Cerebellar nuclear complex (tissue), 1 donor: ENCODE data around the gene COMP.

Experiments used
- DNase-seq, 2 experiments: peaks; one replicate each; lab custom pipeline; 2025; lab: John Stamatoyannopoulos, UW

COMP gene

GRCh38 chr19:18782559-18783225 is 8.4 kb downstream of the COMP start:
- no peak for DNase-seq

DNA sequence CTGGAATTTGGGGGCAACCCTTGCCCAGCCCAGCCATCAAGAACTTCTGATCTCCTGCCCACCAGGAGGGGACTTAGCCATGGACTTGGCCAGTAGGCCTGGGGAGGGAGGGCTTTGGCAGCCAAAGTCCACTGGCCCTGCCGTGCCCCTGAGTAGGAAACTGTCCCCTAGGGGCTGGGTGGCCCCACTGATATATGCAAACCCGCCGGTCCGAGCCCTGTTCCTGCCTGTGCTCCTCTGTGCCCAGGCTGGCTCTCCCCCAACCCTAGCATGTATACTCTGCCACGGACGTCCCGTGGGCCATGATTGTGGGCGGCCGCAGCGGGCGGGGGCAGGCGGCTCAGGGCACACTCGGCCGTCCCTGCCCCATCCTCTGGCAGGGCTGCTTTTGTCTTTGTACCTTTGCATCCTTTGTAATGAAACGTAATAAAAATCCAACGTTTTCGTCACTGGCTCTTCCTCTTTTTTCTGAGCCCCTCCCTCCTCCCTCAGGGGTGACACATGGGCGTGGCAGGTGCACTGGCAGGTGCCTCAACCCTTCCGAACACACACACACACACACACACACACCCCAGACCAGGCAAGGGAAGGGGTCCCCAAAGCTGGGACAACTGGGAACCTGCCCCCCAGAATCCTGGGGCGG is 9.1 kb downstream of the COMP start:
- no peak for DNase-seq

DNA sequence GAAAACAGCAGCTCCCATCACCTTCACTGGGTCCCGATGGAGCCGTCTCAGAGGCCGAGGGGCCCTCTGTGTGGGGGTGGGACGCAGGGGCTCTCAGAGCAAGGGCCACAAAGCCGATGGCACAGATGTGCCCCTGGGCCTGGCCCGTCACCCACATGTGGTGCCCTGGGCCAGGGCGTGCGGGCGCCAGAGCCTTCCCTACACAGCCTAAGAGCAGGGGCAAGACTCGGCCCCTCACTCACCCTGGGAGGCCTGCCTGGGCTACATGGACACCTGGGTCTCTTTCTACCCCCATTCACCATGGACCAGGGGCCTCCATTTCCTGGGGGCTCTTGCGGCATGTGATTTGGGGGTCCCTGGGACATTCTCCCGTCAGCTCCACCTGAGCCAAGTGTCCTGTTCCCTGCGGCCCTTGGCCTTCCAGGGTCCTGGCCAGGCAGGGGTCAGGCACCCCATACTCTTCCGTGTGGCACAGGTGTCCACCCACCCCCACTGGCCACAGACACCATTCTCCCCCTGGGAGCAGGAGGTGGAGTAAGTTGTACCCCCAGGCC is 10.0 kb downstream of the COMP start:
- no peak for DNase-seq

DNA sequence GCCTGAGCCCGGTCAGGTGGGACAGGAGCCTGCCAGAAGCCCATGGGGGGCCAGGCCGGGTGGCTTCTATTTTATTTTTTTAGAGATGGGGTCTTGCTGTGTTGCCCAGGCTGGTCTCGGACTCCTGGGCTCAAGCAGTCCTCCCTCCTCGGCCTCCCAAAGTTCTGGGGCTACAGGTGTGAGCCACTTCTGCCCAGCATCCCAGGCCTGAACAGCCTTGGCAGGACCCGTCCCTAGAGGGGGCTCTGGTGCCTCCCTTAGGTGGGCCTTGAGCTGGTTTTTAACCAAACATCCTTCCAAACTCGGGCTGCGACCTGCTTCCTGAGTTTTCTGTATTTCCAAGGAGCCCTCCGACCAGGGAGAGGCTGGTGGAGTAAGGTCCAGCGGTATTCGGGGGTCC is 10.5 kb downstream of the COMP start:
- DNase-seq, result no peak

GRCh38 chr19:18780081-18780480 is 11.0 kb downstream of the COMP start:
- DNase-seq, result no peak

DNA sequence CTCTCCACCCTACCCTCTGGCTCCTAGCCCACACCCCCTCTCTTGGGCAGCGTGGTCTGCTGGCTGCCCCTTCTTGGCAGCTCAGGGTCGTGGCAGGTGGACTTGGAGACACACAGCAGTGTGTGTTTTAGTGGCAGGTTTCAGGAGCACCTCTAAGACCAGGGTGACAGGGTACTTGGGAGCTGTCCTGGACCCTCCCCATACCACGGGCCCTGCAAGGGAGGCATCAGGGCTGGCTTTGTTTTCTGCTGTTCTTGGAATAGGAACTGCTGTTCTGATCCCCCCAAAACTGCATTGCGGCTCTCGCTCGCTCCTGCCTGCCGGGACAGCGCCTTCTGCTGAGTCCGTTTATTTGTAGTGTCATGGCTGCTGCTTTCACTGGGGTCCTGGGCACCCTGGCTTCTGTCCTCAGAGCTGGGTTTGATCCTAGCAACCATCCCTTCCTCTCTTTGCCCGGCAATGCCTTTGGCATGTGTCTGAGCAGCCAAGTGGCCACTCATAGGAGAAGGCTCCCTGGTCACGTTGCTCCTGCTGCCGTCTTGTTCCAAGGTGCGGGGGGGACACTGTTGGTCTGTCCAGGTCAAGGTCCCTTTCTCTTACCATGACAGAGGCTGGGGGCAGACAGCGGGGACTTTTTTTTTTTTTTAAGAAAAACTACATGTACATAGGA is 12.1 kb downstream of the COMP start:
- DNase-seq, result no peak

DNA sequence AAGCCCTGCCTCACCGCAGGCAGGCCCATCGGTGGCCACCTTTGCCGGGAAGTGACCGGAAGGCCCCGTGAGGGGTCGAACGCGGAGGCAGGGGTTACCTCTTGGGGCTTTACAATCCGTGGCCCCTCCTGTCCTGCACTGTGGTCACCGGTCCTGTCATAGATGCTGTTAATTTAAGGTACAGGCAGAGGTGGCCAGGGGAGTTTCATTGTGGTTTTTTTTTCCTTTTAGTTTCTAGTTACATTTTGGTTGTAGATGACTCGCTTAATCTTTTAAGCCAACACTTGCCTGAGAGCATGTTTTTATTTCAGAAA is 13.1 kb downstream of the COMP start:
- DNase-seq, result no peak

GRCh38 chr19:18777301-18778075 is 13.6 kb downstream of the COMP start:
- no peak for DNase-seq

GRCh38 chr19:18776736-18777135 is 14.4 kb downstream of the COMP start:
- DNase-seq, result no peak

- DNase-seq, result no peak
Observed at GRCh38 chr19:18776288-18776594, 14.9 kb downstream of the COMP start.

- no peak for DNase-seq
Observed at GRCh38 chr19:18775586-18776287, 15.4 kb downstream of the COMP start.

DNA sequence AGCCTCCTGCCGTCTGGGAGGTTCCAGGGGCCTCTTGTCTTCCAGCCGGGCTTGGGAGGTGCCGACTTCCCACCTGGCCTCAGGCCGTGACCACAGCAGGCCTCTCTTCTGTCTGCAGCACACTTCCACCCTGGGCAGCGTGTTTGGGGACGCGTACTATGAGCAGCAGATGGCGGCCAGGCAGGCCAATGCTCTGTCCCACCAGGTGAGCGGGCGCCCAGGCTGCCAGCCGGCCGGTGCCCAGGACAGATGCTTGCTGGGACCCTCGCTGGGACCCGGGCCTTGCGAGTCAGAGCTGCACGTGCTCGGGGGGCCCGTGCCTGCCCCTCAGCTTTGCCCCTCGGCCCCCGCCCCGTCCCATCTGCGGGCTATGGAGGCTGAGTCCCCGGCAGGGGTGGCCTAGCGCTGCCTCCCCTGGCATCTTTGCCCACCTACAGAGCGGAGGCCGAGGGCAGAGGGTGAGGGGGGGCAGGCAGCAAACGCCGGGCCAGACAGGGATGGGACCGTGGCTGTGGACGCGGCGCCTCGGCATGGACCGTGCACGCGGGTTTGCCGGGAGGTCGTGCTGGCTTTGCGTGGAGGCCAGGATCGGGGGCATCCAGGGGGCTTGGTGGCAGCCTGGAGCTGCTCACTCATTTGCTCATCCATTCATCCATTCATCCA is 16.2 kb downstream of the COMP start:
- DNase-seq, result no peak

- no peak for DNase-seq
Observed at GRCh38 chr19:18774107-18774506, 17.0 kb downstream of the COMP start.

GRCh38 chr19:18773682-18774081 is 17.4 kb downstream of the COMP start:
- DNase-seq, result no peak

GRCh38 chr19:18772620-18773587 is 18.2 kb downstream of the COMP start:
- peak in 1 of 2 experiments; percentile 10 for DNase-seq

DNA sequence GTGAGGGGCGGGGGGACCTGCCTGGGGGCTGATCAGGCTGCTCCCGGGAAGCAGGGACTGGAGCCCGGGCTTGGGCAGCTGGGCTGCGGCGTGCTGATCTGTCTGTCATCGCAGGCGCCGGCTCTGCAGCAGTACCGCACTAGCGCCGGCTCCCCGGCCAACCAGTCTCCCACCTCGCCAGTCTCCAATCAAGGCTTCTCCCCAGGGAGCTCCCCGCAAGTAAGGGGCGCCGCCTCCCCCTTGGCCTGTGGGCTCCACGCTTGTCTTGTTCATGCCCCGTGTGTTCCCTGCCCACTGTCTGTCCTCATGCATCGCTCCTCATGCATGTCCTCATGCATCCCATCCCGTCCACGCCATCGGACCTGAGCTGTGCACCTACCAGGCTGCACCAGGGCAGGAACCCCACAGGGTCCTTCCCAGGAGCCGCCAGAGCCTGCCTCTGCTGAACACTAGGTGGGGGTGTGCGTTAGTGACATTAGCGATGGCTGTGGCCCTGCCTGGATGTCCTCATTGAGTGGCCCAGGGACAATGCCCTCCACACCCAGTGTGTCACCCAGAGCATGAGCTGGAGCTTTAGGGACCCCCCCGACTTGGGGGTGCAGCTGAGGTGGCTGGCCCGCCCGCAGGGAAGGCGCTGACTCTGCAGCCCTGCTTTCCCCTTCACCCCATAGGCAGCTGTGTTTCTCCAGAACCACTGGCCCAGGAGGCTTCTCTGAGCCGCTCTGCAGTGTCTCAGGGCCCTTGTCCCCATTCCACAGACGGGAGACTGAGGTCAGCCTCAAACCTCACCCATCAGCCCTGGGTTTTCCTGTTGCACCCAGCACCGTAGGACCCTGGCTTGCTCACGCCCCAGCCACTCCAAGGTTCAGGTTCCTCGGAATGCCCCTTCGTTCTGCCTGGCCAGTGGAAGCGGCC is 19.5 kb downstream of the COMP start:
- DNase-seq, result no peak

- no peak for DNase-seq
Observed at GRCh38 chr19:18770663-18771327, 20.3 kb downstream of the COMP start.

- no peak for DNase-seq
Observed at GRCh38 chr19:18769989-18770528, 21.0 kb downstream of the COMP start.
